Body of pancreas (tissue), 4 donors: Measurements from ENCODE around the gene TTPAL. TPM values are rescaled to one million over a fixed set of nuclear protein-coding genes. Genes with fewer than 3 reads are reported as not detected.

Source experiments
- ATAC-seq: fragments of 150-250 bp; one replicate; pipeline ENCODE4 v1.9.1; 2016
- DNase-seq, 4 donors: peaks; one replicate each; pipeline ENCODE4 v3.0.0-alpha.2; 2019
- H3K27ac ChIP-seq, 4 donors: fragments of 200-600 bp; sonication (generic); 1 replicate in 3 of 4; 2 replicates in 1 of 4; pipeline versions ENCODE4 v1.5.1 to v1.6.1; 2016 to 2019; ENCODE audit warnings: mild to moderate bottlenecking in 1 of 4, mixed read lengths in 1 of 4, moderate library complexity in 1 of 4
- H3K27me3 ChIP-seq, 2 donors: fragments of 200-600 bp; sonication (generic); one replicate each; pipeline ENCODE4 v1.6.0; 2016; ENCODE audit warnings: mild to moderate bottlenecking in 1 of 2
- H3K36me3 ChIP-seq, 2 donors: fragments of 200-600 bp; sonication (generic); replicated peaks in 1 of 2; 2 replicates each; pipeline ENCODE4 v1.5.1; 2016; ENCODE audit warnings: low read depth in 2 of 2; ENCODE audit not compliant: insufficient read depth in 1 of 2
- H3K4me1 ChIP-seq: fragments of 200-600 bp; sonication (generic); one replicate; pipeline ENCODE4 v1.6.0; 2016
- H3K4me3 ChIP-seq, 2 donors: fragments of 200-600 bp; sonication (generic); 1 replicate in 1 of 2; 2 replicates in 1 of 2; pipeline ENCODE4 v1.5.1; 2016 to 2019
- H3K9me3 ChIP-seq, 3 donors: fragments of 200-600 bp; sonication (generic); 1 replicate in 2 of 3; 2 replicates in 1 of 3; pipeline ENCODE4 v1.5.1; 2016
- CTCF ChIP-seq, 7 experiments: fragments of 450-650 bp in 4 of 7; fragments of 200-600 bp in 3 of 7; sonication (generic) in 3 of 7; IDR thresholded peaks; one replicate each; pipeline ENCODE4 v1.5.1; 2016 to 2019; ENCODE audit warnings: antibody characterized with exemption in 7 of 7
- POLR2A ChIP-seq, 3 donors: fragments of 450-650 bp; IDR thresholded peaks; one replicate each; pipeline ENCODE4 v1.6.1; 2016; ENCODE audit warnings: antibody characterized with exemption in 3 of 3, mild to moderate bottlenecking in 2 of 3
- WGBS, 2 donors: methylation state at CpG; one replicate each; pipeline ENCODE4 v1.1.5; 2017; 5-methylcytosine and 5-hydroxymethylcytosine counted together
- intact Hi-C: fragments of 100-400 bp; cut with DNase I; formaldehyde crosslinking; loops from one replicate; pipeline ENCODE4 v1.15.1; 2023
- total RNA-seq, 2 donors: library from RNA; depleted of rRNA; stranded (reverse); fragments of >200 nt; gene quantifications; one replicate each; pipeline ENCODE4 v1.1.0, GENCODE V29; 2016

The TTPAL gene
- total RNA-seq, 2 donors from 2014 or later = 8.3 to 9.9 TPM

GRCh38 chr20:44449864-44450263 lies 25.8 kb upstream of the TTPAL start:
- Histone ChIP-seq H3K27me3 (no peaks in the 10 kb centered on the region), H3K36me3 (no peaks in the 10 kb centered on the region), H3K4me1 (no peaks in the 10 kb centered on the region), H3K27ac (no peak overlapping the region), H3K9me3 (no peaks in the 10 kb centered on the region), H3K4me3 (no peak overlapping the region)
- WGBS, 2 donors = 74 to 80% methylated on average over 7 of the region's 7 CpGs
- TF ChIP-seq CTCF (IDR thresholded peaks at IDR 0.05) = no peak
- no peak for TF ChIP-seq POLR2A (IDR thresholded peaks at IDR 0.05)
- intact Hi-C loops = no loop called here
- no peak for DNase-seq
- no peak for ATAC-seq

DNA sequence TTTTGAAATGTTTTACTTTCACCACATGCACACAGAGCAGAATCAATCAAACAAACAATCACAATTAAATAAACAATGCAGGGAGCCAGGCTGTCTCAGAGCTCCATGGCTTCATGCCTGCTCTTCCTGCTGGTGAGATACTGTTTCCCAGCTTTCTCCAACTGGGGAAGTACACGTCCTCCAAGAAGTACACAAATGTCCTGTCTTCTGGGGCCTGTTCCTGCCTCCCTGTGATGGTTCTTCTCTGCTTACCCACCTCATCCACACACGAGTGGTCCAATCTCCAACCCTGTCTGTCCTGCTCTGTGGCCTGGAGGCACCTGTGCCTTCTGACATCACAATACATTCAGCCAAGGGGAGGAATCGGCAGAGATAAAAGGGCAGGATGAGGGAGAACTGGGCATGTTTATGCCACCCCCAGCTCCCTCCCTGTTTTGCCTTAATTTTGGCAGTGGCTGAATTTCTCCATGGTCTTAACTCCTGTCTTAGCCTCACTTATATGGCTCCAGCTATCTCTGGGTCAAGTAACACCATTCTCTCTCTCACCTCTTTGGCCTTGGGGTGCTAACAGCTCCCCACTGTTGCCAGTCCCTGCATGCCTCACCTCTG lies 25.3 kb upstream of the TTPAL start:
- ATAC-seq = no peak

GRCh38 chr20:44450903-44451450 lies 24.7 kb upstream of the TTPAL start:
- no peak overlapping the region for H3K4me3 ChIP-seq
- no peak overlapping the region for H3K27ac ChIP-seq
- no peaks in the 10 kb centered on the region for H3K27me3 ChIP-seq
- TF ChIP-seq POLR2A (IDR thresholded peaks at IDR 0.05) (no peak), CTCF (IDR thresholded peaks at IDR 0.05) (no peak)
- no peaks in the 10 kb centered on the region for H3K36me3 ChIP-seq
- intact Hi-C loops = no loop called here
- DNase-seq (no peak), ATAC-seq (no peak)
- WGBS, 2 donors = 78 to 83% methylated on average over 7 of the region's 7 CpGs
- no peaks in the 10 kb centered on the region for H3K9me3 ChIP-seq
- H3K4me1 ChIP-seq = no peaks in the 10 kb centered on the region

More for the DNA sequence above, 25.3 kb upstream of the TTPAL start:
- H3K36me3 ChIP-seq = no peaks in the 10 kb centered on the region
- TF ChIP-seq POLR2A (IDR thresholded peaks at IDR 0.05) (no peak), CTCF (IDR thresholded peaks at IDR 0.05) (no peak)
- intact Hi-C loops = no loop called here
- no peaks in the 10 kb centered on the region for H3K4me1 ChIP-seq
- WGBS, 2 donors = 50 to 60% methylated on average over 3 of the region's 3 CpGs
- H3K27ac ChIP-seq = no peak overlapping the region
- no peaks in the 10 kb centered on the region for H3K9me3 ChIP-seq
- H3K27me3 ChIP-seq = no peaks in the 10 kb centered on the region
- DNase-seq = no peak
- H3K4me3 ChIP-seq = no peak overlapping the region

- WGBS, 2 donors = 79 to 88% methylated on average over 7 of the region's 7 CpGs
- no peak overlapping the region for H3K27ac ChIP-seq
Observed at GRCh38 chr20:44454306-44454963, 21.2 kb upstream of the TTPAL start.

More at GRCh38 chr20:44454306-44454963, 21.2 kb upstream of the TTPAL start:
- no peaks in the 10 kb centered on the region for H3K36me3 ChIP-seq
- ATAC-seq = no peak
- H3K4me3 ChIP-seq = no peak overlapping the region
- H3K4me1 ChIP-seq = no peaks in the 10 kb centered on the region
- no peaks in the 10 kb centered on the region for H3K27me3 ChIP-seq
- intact Hi-C loops = no loop called here
- no peak for DNase-seq
- no peaks in the 10 kb centered on the region for H3K9me3 ChIP-seq
- TF ChIP-seq POLR2A (IDR thresholded peaks at IDR 0.05) (no peak), CTCF (IDR thresholded peaks at IDR 0.05) (no peak)
